ENCODE results near the gene PPP1R9A. TPM values are rescaled to one million over a fixed set of nuclear protein-coding genes. Genes with fewer than 3 reads are reported as not detected.

PPP1R9A gene
- not detected for total RNA-seq

GRCh38 chr7:94907026-94907810 lies at the start of gene PPP1R9A:
PPP1R9A (plus strand) TSS chr7:94907594; CDS start chr7:94910114, 2,520 bp downstream.
- Mint-ChIP-seq H3K9me3 (no peaks in the 10 kb centered on the region), H3K36me3 (peaks cover 0 to 10% of the 10 kb centered on the region in 2 donors), H3K27ac (no peak within 1 kb of the TSS)
- no peak for ATAC-seq
- DNase-seq (ENCODE audit: low spot score in 2 of 2): no peak

DNA sequence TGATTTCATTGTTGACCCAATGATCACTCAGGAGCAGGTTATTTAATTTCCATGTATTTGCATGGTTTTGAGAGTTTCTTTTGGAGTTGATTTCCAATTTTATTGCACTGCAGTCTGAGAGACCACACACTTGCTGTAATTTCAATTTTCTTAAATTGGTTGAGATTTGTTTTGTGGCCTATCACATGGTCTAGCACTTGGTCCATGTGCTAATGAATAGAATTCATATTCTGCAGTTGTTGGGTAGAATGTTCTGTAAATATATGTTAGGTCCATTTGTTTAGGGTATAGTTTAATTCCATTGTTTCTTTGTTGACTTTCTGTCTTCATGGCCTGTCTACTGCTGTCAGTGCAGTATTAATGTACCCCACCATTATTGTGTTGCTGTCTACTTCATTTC lies 36.3 kb upstream of the PPP1R9A start:
- Mint-ChIP-seq H3K27ac (no peak overlapping the region), H3K36me3 (no peaks in the 10 kb centered on the region), H3K9me3 (peaks cover 4 to 8% of the 10 kb centered on the region in 2 donors)
- ATAC-seq: no peak
- no peak for DNase-seq (ENCODE audit: low spot score in 2 of 2)

DNA sequence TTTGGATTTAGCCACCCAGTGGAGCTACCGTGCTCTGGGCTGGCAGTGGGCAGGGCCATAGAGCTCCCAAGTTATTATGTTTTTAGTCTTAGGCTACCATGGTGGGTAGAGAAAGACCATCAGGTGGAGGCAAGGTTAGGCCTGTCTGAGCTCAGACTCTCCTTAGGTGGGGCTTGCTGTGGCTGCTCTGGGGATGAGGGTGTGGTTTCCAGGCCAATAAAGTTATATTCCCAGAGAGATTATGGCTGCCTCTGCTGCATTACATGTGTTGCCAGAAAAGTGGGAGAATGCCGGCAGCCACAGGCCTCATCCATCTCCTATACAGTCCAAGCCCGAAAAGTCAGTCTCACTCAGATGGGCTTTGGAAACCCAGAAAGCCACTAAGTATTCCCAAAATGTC lies 34.2 kb upstream of the PPP1R9A start:
- DNase-seq (ENCODE audit: low spot score in 2 of 2): no peak
- H3K27ac Mint-ChIP-seq: no peak overlapping the region
- peaks cover 5% of the 10 kb centered on the region in 2 donors for H3K36me3 Mint-ChIP-seq
- peaks cover 12 to 13% of the 10 kb centered on the region in 2 donors for H3K9me3 Mint-ChIP-seq
- no peak for ATAC-seq

GRCh38 chr7:94874036-94874785 lies 33.2 kb upstream of the PPP1R9A start:
- H3K36me3 Mint-ChIP-seq: peaks cover 5 to 15% of the 10 kb centered on the region in 2 donors
- no peak overlapping the region for H3K27ac Mint-ChIP-seq
- no peak for DNase-seq (ENCODE audit: low spot score in 2 of 2)
- H3K9me3 Mint-ChIP-seq: peaks cover 16 to 22% of the 10 kb centered on the region in 2 donors
- ATAC-seq: no peak

- Mint-ChIP-seq H3K36me3 (peaks cover 5 to 15% of the 10 kb centered on the region in 2 donors), H3K27ac (no peak overlapping the region), H3K9me3 (peaks cover 16 to 19% of the 10 kb centered on the region in 2 donors)
- DNase-seq (ENCODE audit: low spot score in 2 of 2): no peak
- ATAC-seq: no peak
Measured at GRCh38 chr7:94875201-94875600, 32.2 kb upstream of the PPP1R9A start.

- ATAC-seq (no peak), DNase-seq (ENCODE audit: low spot score in 2 of 2) (no peak)
- H3K27ac Mint-ChIP-seq: no peak overlapping the region
- peaks cover 5 to 15% of the 10 kb centered on the region in 2 donors for H3K36me3 Mint-ChIP-seq
- H3K9me3 Mint-ChIP-seq: peaks cover 12 to 14% of the 10 kb centered on the region in 2 donors
Measured at GRCh38 chr7:94877731-94878670, 29.4 kb upstream of the PPP1R9A start.

DNA sequence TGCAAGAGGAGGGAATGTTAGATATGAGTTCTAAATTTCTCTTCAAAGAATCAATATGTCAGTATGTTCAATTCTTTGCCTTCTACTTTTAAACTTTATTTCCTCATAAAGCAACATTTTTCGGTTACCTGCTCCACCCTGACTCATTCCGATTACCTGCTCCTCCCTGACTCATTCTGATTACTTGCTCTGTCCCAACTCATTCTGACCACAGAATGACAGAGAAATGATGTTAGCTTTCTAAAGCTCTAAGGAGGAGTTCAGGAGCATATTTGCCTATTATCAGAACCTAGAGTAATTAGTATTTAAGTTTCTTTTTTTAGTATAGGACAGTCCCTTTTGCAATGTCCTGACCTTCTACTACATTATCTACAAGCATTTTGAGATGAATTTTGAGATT lies 24.5 kb upstream of the PPP1R9A start:
- H3K9me3 Mint-ChIP-seq: peaks cover 7 to 19% of the 10 kb centered on the region in 2 donors
- H3K27ac Mint-ChIP-seq: no peak overlapping the region
- ATAC-seq (no peak), DNase-seq (ENCODE audit: low spot score in 2 of 2) (no peak)
- H3K36me3 Mint-ChIP-seq: peaks cover 1 to 13% of the 10 kb centered on the region in 2 donors

DNA sequence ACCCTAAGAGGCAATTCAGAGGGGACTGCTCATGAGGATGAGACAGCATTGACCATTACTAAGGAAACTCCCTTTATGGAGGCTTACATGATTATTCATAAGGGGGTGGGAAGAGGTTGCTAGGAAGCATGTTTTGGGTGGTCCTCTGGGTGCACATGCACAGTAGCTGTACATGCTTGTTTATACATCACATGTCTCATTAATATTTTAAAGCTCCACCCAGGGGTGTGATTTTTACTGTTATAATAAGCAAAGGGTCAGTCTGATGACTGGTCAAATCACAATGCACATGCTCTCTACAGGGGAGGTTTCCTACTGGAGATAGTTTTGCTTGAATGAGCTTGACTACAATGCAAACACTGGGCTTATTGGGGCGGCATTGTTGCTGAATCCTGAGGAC lies 23.8 kb upstream of the PPP1R9A start:
- H3K9me3 Mint-ChIP-seq: peaks cover under 1 to 13% of the 10 kb centered on the region in 2 donors
- DNase-seq (ENCODE audit: low spot score in 2 of 2) (no peak), ATAC-seq (no peak)
- H3K36me3 Mint-ChIP-seq: peaks cover 0 to 6% of the 10 kb centered on the region in 2 donors
- no peak overlapping the region for H3K27ac Mint-ChIP-seq

- Mint-ChIP-seq H3K9me3 (peaks cover 0 to 8% of the 10 kb centered on the region in 2 donors), H3K27ac (no peak overlapping the region), H3K36me3 (no peaks in the 10 kb centered on the region)
- ATAC-seq (no peak), DNase-seq (ENCODE audit: low spot score in 2 of 2) (no peak)
Measured at GRCh38 chr7:94888551-94888950, 18.8 kb upstream of the PPP1R9A start.

DNA sequence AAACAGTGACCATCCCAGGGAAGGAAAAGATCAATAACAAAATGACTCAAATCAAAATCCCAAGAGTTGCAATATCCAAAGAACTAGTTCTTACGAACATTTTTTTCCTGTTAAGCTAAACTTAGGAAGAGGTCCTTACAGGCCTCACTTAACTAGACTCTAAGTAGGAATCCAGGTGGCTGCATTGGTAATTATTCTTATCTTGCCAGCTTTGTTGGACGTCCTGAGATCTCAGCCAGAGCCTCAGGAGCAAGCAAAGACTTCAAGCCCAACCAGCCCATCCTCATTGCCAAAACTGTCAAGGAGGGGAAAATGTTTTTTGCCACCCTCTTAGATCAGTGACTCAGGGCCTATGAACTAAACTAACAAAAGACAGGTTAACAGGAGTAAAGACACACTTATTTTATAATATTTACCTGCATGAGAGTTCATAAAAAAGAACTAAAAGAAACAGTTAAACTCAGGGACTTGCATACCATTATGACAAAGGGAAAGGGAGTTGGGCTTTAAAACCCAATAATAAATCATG lies 18.3 kb upstream of the PPP1R9A start:
- Mint-ChIP-seq H3K27ac (no peak overlapping the region), H3K9me3 (peaks cover 0 to 8% of the 10 kb centered on the region in 2 donors), H3K36me3 (no peaks in the 10 kb centered on the region)
- no peak for DNase-seq (ENCODE audit: low spot score in 2 of 2)
- no peak for ATAC-seq

- ATAC-seq: no peak
- no peak for DNase-seq (ENCODE audit: low spot score in 2 of 2)
- Mint-ChIP-seq H3K36me3 (no peaks in the 10 kb centered on the region), H3K9me3 (peaks cover 0 to 6% of the 10 kb centered on the region in 2 donors), H3K27ac (no peak overlapping the region)
Measured at GRCh38 chr7:94890216-94890615, 17.2 kb upstream of the PPP1R9A start.

- Mint-ChIP-seq H3K27ac (peak overlapping the region in 1 of 2 donors; percentile 44), H3K36me3 (no peaks in the 10 kb centered on the region)
Measured at GRCh38 chr7:94893661-94894060, 13.7 kb upstream of the PPP1R9A start.

DNA sequence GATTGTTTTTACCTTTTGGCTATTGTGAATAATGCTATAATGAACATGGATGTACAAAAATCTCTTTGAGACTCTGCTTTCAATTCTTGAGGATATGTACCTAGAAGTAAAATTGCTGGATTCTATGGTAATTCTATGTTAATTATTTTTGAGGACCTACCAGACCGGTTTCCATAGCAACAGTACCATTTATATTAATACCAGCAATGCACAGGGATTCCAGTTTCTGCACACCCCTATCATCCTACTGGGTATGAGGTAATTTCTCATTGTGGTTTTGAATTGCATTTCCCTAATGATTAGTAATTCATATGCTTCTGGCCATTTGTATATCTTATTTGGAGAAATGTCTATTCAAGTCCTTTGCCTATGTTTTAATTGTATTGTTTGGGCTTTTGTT lies 9.9 kb upstream of the PPP1R9A start:
- no peak for DNase-seq (ENCODE audit: low spot score in 2 of 2)
- no peaks in the 10 kb centered on the region for H3K9me3 Mint-ChIP-seq
- no peaks in the 10 kb centered on the region for H3K36me3 Mint-ChIP-seq
- no peak for ATAC-seq
- H3K27ac Mint-ChIP-seq: no peak overlapping the region

More at GRCh38 chr7:94893661-94894060, 13.7 kb upstream of the PPP1R9A start:
- no peak for ATAC-seq
- no peaks in the 10 kb centered on the region for H3K9me3 Mint-ChIP-seq
- DNase-seq (ENCODE audit: low spot score in 2 of 2): no peak

DNA sequence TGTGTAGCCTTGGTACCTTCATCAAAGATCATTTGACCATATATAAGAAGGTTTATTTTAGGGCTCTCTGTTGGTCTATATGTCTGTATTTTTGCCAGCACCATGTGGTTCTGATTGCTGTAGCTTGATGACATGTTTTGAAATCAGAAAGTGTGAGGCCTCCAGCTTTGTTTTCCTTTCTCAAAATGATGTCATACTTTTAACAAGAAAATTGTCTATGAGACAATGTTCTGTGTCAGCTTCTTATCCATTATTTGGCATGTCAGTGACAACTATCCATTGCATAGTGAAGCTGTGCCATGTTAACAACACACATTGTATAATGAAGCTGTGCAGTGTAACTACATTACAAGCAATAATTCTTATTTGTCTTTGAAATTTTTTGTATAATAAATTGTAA lies 9.1 kb upstream of the PPP1R9A start:
- Mint-ChIP-seq H3K27ac (no peak overlapping the region), H3K36me3 (no peaks in the 10 kb centered on the region), H3K9me3 (no peaks in the 10 kb centered on the region)
- no peak for DNase-seq (ENCODE audit: low spot score in 2 of 2)
- ATAC-seq: no peak

GRCh38 chr7:94901981-94902380 lies 5.4 kb upstream of the PPP1R9A start:
- no peak for ATAC-seq
- Mint-ChIP-seq H3K36me3 (no peaks in the 10 kb centered on the region), H3K27ac (no peak overlapping the region), H3K9me3 (no peaks in the 10 kb centered on the region)
- DNase-seq (ENCODE audit: low spot score in 2 of 2): no peak

DNA sequence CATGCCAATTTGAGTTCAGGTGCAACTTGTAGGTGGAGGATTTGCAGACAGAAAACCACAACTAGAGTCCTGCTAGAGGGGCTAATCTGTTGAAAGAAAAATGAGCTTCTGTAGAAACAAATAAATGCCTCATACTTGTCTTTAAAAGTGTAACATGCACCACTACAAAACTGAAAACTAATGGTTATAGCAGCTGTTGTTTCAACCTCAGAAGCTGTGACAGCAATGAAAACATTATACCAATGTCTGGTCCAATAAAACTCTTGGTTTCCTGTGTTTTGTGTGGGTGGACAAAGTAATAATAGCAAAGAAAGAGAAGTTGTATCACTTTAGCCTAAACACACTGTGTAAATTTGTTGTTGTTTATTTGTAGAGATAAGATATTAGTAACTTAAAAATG lies 3.4 kb upstream of the PPP1R9A start:
- Mint-ChIP-seq H3K27ac (no peak overlapping the region), H3K9me3 (no peaks in the 10 kb centered on the region), H3K36me3 (no peaks in the 10 kb centered on the region)
- no peak for DNase-seq (ENCODE audit: low spot score in 2 of 2)
- ATAC-seq: no peak

All from activated naive CD4-positive, alpha-beta T cell treated with anti-CD3 and anti-CD28 coated beads, Interleukin-2, amount 50 U/mL, for 72 hours (primary cell).